Activated CD8-positive, alpha-beta memory T cell treated with anti-CD3 and anti-CD28 coated beads, Interleukin-2, amount 50 U/mL, for 24 hours (primary cell): ENCODE results near the gene STUB1.
A peak's percentile ranks its signal among the peaks of the same experiment; 100 is the strongest.

Source experiments
- DNase-seq: peaks from one replicate; pipeline ENCODE4 v3.0.0-alpha.2; 2020; ENCODE audit errors: extremely low read depth

The STUB1 gene

DNA sequence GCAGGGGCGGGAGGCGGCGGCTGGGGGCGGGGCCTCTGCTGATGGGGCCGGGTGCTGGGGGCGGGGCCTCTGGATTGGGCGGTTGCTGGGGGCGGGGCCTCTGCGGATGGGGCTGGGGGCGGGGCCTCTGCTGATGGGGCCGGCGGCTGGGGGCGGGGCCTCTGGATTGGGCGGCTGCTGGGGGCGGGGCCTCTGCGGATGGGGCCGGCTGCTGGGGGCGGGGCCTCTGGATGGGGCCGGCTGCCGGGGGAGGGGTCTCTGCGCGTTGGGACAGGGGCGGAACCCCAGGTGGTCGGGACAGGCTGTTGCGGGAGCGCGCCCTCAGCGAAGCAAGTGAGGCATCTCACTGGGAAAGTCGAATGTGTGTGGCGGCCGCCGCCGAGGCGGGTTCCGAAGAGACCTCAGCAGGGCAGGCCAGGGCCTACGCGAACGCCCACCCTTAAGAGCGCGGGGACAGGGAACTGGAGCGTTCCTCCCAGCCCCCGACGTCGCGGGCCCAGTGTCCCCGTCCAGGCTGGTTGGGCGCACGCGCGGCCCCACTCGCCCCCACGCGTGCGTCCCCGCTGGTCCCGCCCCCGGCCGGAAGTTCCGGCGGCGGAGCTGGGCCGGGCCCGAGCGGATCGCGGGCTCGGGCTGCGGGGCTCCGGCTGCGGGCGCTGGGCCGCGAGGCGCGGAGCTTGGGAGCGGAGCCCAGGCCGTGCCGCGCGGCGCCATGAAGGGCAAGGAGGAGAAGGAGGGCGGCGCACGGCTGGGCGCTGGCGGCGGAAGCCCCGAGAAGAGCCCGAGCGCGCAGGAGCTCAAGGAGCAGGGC is at the start of gene STUB1:
Gene STUB1, plus strand, starts transcription at position 597 of the 811 bp plus-strand sequence. Its CDS starts 116 bp downstream, at position 713.
- DNase-seq: peak; percentile 76

DNA sequence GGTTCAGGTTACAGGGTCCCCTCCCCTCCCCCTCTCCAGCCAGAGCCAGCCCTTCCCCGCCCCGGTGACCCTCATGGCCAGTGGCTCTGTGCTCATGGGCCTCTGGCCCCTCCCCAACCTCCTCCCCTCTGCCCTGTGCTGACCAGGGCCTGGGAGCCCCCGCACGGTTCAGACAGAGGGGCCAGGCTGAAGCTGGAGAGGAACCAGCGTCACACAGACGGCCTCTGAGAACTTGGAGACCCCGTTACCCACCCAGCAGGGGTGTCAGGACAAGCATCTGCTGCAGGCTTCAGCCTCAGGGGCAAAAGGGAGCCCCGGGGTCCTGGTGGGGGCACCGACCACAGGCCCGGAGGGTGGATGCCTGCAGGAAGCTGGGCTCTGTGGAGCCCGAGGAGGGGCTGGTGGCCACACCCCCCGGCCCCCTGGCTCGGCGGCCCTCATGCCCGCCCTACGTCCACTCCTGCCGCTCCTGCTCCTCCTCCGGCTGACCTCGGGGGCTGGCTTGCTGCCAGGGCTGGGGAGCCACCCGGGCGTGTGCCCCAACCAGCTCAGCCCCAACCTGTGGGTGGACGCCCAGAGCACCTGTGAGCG is 49.3 kb upstream of the STUB1 start, which contains the start of gene WFIKKN1:
Gene WFIKKN1, plus strand, starts transcription at position 171 of the 591 bp plus-strand sequence. Its CDS starts 269 bp downstream, at position 440.
- DNase-seq: no peak

DNA sequence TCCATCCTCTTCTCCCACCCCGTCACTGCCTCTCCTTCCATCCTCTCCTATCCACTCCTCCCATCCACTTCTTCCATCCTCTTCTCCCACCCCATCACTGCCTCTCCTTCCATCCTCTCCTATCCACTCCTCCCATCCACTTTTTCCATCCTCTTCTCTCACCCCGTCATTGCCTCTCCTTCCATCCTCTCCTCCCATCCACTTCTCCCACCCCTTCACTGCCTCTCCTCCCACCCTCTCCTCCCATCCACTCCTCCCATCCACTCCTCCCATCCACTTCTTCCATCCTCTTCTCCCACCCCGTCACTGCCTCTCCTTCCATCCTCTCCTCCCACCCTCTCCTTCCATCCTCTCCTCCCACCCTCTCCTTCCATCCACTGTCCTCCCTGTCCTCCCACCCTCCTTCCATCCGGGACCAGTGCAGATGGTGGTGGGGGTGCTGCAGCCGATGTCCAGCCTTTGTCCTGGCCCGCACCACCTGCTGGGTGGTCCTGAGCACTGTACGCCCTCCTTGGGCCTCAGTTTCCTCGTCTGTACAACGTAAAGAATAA is 48.3 kb upstream of the STUB1 start:
- DNase-seq: no peak

DNA sequence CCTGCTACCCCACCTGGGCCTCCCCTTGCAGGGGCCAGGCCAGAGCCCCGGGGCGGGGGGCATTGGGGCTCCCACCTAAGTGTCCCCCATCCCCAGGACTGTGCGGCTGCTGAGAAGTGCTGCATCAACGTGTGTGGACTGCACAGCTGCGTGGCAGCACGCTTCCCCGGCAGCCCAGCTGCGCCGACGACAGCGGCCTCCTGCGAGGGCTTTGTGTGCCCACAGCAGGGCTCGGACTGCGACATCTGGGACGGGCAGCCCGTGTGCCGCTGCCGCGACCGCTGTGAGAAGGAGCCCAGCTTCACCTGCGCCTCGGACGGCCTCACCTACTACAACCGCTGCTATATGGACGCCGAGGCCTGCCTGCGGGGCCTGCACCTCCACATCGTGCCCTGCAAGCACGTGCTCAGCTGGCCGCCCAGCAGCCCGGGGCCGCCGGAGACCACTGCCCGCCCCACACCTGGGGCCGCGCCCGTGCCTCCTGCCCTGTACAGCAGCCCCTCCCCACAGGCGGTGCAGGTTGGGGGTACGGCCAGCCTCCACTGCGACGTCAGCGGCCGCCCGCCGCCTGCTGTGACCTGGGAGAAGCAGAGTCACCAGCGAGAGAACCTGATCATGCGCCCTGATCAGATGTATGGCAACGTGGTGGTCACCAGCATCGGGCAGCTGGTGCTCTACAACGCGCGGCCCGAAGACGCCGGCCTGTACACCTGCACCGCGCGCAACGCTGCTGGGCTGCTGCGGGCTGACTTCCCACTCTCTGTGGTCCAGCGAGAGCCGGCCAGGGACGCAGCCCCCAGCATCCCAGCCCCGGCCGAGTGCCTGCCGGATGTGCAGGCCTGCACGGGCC is 47.5 kb upstream of the STUB1 start:
- no peak for DNase-seq

DNA sequence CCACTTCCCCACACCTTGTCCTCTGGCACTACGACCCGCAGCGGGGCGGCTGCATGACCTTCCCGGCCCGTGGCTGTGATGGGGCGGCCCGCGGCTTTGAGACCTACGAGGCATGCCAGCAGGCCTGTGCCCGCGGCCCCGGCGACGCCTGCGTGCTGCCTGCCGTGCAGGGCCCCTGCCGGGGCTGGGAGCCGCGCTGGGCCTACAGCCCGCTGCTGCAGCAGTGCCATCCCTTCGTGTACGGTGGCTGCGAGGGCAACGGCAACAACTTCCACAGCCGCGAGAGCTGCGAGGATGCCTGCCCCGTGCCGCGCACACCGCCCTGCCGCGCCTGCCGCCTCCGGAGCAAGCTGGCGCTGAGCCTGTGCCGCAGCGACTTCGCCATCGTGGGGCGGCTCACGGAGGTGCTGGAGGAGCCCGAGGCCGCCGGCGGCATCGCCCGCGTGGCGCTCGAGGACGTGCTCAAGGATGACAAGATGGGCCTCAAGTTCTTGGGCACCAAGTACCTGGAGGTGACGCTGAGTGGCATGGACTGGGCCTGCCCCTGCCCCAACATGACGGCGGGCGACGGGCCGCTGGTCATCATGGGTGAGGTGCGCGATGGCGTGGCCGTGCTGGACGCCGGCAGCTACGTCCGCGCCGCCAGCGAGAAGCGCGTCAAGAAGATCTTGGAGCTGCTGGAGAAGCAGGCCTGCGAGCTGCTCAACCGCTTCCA is 46.7 kb upstream of the STUB1 start:
- DNase-seq: no peak

DNA sequence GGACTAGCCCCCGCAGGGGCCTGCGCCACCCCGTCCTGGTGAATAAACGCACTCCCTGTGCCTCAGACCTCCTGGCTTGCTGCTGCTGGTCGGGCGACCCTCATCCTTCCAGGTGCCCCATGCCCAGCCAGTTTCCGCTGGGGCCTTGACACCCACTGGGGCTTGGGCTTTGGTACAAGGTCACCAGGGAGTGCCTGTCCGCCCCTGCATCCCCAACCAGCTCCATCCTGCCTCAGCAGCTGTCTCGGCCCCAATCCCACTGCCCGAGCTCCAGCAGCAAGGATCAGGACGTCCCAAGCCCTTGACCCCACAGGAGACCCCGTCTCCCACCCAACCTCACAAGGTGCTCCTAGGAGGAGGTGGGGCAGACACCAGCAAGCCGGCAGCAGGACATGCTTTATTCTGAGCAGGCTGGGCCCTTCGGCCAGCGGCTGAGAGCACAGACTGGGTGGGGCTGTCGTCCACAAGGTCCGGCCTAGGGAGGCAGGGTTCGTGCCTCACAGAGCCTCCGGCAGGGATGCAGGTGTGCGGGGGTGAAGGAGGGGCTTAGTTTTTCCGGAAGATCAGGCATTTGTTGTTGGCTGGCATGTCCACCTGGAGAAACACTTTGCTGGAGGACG is 46.0 kb upstream of the STUB1 start:
- no peak for DNase-seq

DNA sequence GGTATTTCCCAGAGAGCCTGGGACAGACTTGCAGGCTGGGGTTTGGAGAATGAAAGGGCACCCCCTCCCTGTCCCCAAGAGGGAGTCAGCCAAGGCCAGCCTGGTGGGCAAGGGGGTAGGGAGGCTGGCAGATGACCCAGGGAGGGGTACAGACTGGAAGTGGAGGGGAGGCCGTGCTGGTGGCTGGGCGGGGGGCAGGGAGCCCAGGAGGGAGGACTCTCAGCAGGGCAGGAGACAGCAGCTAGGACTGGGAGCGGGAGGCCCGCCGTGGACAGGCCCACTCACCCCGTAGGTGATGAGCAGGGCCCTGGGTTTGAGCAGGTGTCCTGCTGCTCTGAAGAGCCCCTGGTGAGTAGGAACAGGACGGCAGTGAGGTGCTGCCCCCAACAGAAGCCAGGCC is 45.2 kb upstream of the STUB1 start:
- DNase-seq: no peak

DNA sequence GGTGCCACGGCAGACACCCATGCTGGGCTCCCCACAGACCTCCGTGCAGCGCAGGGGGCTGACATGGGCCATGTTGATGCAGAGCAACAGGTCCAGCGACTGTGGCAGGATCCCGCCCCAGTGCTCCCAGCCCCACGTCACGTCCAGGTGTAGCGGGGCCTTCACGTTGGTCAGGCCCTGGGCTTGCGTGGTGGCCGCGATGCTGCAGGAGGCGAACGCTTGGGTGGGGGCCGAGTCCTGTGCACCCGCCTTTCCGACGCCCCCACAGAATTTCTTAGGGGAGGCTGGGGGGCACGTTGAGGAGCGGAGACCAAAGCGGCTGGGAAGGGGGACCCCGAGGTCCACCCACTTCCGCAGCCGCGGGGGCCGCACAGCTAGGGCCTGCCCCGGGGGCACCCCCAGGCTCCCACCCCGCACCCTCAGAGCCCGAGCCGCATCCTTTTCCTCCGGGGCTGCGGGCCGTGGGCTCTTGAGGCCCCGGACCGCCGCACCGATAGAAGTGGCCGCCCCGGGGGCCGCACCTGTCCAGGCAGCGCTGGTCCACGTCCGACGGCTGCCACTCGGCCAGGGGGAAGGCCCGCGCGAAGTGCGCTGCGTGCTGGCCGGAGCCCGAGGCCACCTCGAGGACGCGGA is 44.5 kb upstream of the STUB1 start:
- DNase-seq: no peak

DNA sequence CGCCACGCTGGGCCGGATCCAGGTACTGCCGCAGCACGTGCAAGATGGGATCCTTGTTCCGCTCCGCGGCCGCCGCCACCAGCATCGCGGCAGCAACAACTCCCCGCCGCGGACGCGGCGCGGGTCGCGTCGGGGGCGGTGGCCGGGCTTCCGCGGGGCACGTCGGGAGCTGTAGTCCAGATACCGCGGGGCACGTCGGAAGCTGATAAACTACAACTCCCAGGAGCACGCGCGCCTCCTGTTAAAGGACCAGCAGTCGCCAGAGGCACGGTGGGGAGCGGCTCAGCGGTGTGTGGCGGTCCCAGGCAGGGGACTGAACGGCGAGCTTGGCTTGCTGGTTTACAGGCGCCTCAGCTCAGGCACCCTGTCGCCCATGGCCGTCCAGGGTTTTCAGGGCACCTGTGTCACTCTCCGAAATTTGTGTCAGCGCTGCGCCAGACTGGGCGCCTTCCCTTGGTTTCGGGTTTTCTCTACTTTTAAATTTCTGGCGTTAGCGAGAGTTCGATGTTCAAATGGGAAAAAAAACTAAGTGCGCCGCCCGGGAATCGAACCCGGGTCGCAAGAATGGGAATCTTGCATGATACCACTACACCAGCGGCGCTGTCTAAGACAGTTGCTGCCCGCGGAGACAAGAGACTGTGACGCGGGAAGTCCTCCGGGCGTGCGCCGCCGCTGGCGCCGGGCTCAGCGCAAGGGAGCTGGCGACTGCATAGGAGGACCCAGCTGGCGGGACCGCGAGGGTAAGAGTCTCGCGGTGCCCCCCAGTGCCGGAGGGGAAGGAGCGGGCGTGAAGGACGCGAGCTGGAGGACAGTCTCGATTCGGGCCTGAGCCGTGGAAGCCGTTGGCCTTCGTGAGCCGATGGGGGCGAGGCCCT is 43.8 kb upstream of the STUB1 start, which contains the start of gene METTL26:
Gene METTL26, minus strand, starts transcription at position 100 of the 875 bp plus-strand sequence. Its CDS starts 15 bp downstream, at position 85.
- peak; percentile 79 for DNase-seq

DNA sequence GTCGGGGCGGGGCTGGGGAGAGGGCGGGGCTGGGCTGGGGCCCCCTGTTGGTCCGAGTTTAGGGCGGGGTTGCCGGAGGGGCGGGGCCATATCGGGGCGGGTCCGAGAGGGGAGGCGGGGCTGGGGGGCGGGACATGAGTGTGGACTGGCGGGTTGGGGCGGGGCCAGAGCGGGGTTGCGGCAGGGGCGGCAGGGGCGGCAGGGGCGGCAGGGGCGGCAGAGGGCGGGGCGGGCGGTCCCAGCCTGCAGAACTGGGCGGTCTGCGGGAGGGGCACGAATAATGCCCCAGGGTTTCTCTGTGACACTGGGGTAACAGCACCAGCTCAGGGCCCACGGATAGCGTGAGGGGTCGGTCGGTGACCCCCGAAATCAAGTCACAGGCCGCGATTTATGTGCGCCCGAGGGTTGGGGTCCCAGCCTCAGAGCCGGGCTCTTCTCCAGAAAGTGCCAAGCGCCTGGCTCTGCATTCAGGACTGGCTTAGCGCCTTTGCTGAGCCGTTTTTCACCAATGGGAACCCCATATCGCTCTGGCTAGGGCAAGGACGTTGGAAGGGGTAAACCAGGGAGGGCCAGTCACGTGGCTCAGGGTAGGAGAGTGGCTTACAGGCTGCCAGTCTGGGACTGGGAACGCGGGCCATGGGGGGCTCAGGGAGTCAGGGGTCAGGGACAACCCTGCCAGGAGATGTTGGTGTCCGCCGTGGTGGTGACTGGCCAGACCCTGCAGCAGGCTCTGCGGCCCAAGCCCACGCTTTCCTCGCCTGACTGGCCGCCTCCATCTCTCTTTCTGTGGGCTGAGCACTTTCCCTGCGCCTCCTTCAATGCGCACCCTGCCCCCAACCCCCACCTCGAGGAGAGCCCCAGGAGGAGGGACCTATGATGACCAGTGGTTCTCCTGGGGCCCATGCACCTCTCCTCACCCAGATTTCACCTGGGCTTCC is 42.9 kb upstream of the STUB1 start:
- DNase-seq: peak; percentile 62

DNA sequence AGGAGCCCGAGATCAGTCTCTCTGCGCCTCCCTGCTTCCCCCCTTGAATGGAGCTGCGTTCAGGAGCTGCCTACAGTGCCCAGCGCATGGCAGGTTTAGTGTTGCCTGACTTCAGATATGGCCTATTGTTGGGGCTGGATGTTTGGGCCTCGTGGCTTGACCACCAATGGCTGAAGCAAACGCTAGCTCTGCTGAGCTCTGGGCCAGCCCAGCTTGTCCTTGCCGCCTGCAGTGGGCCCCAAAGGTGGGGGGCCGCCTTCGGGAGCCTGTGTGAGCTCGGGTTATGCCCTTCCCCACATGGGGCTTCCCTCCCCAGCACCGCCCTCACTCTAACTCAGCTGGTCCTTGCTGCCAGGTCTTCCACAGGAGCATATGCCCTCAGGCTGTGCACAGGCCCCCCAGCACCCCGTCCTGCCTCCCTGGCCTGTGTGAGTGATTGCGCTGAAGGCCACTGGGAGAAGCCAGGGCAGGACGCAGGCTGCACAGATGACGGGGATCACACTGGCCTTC is 42.1 kb upstream of the STUB1 start:
- no peak for DNase-seq

DNA sequence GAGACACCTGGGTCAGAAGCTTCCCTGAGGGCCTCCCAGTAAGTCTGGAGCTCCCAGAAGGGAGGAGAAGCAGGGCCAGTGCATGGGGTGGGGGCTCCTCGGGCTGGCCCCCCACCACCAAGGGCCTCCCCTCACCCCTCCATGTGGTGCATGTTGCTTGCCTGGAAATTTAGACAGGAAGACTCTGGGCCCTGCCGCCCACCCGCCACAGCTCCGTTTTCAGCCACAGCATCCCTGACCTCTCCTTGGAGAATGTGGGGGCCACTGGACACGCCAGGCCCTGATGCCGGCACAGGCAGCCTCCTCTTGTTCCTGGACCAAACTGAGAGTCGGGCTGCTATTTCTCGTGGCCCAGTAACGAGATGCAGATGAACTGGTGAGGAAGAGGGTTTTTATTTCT is 41.4 kb upstream of the STUB1 start:
- DNase-seq: no peak

DNA sequence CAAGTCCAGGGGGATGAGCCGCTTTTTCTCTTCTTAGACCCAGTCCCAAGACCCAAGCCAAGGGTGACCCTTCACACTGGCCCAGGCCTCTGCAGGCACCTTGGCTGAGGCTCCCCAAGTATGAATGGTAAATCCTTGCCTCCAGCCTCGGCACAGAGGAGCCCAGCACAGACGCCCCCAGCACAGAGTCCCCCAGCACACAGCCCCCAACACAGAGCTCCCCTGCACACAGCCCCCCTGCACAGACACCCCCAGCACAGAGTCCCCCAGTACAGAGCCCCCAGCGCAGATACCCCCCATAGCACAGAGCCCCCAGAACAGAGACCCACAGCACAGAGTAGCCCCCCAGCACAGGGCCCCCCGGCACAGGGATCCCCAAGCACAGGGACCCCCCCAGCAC is 39.6 kb upstream of the STUB1 start:
- no peak for DNase-seq

DNA sequence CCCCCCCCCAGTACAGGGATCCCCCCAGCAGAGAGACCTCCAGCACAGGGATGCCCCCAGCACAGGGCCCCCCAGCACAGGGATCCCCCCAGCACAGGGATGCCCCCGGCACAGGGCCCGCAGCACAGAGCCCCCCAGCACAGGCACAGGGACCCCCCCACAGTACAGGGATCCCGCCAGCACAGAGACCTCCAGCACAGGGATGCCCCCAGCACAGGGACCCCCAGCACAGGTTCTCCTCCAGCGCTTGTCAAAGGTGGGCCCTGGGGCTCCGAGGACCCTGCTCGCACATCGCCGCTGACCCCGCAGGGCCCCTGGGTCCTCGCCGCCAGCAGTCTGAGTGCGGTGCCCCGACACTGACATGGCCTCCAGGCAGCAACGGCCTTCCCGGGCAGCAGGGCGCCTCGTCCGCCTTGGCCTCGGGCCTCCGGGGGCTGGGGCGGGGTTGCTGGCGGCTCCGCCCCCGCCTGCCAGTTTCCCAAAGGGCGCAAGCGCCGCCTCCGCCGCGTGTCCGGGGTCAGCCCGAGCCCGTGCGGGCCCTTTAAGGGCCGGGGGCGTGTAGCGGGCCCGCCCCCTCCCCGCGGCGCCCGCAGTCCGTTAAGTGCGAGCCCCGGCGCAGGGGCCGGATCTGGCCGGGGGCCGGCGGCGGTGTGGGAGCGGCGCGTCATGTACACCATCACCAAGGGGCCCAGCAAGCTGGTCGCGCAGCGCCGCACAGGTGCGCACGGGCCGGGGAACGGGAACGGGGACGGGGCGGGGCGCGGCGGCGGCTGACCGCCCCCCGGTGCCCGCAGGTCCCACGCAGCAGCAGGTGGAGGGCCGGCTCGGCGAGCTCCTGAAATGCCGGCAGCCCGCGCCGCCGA is 38.7 kb upstream of the STUB1 start, which contains the start of gene MCRIP2:
Gene MCRIP2, plus strand, starts transcription at position 503 of the 863 bp plus-strand sequence. Its CDS starts 164 bp downstream, at position 667.
- no peak for DNase-seq

DNA sequence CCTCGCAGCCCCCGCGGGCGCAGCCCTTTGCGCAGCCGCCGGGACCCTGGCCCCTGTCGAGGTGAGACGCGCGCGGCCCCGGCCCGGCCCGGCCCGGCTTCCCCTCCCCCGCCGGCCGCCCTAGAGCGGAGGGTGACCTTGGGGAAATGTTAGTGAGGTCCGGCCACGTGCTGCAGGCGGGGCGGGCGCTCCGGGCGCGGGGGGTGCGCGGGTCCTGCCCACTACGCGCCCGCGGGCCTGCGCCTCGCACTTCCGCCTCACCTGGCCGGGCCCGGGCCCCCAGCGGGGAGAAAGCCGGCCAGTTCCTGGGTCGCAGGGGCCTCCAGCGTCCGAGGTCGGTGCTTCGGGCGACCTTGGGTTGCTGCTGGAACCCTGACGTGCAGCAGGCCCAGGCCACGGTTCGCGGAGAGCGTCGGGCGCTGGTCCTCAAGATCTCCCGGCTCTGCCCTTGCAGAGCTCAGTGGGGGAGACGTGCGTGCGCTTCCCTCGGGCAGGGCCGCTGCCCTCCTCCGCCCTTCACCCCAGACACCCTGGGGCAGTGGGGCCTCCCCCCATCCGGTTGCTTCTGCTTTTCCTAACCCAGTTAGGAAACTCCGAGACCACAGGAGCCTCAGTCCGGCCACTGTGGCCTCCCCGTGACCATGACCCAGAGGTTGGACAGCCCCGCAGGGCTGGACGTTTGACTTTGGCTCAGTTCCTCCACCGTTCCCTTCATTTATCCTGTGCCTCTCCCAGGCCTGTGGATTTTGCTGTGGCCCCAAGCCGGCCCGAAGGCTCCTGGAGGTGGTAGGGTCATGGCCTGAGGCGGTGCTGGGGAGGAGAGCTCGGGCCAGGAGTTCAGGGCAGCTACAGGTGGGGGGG is 37.8 kb upstream of the STUB1 start:
- DNase-seq: no peak

DNA sequence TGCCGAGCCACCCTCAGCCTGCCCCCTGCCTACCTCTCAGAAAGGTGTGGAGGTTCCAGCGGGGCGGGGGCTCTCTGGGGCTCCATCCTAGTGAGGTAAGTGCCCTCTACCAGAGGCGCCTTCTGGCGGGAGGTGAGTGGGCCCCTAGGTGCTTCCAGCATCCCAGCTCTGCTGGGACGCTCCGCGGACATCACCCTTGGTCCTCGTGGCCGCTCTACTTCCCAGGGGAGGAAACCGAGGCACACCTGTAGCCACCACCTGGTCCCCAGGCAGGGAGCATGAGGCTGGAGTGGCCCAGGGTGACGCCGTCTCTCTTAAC is 37.2 kb upstream of the STUB1 start:
- DNase-seq: no peak
